ENCODE results near the gene NKX1-2.

The NKX1-2 gene

DNA sequence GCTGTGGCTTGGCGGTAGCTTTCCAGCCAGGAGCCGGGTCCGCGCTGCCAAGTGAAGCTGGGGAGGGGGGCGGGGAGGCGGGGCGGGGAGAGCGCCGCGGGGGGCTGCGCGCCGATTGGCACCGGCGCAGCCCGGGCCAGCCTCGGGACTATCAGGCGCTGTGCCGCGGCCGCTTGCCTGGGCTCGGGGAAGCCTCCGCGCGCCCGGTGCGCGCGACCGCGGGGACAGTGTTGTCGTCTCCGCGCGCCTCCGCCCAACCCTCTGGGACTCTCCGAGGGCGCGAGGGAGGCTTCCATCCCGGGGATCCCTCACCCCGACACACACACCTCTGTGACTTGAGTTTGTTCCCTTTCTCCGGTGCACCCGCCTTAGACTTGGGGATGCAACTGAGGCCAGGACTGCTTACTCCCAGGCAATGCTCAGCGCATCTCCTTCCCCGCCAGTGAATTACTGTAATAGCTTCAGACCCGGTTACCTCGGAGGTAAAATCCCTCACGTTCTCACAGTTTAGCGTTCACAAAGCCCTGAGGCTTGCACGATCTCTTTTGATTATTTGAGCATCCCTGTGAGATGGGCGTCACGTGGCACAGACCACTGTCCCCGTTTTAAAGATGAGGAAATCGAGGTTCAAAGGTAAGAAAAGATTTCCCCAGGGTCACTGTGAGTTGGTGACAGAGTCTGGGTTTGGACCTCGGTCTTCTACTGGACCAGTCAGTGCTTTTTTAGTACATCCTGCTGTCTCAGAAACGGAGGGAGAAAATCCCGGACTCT lies at the start of gene NKX1-2:
Gene NKX1-2 (minus strand): TSS at position 24 of the 771 bp plus-strand sequence. CDS start 92 bp downstream, outside the sequence.
- FAIRE-seq: no peak

DNA sequence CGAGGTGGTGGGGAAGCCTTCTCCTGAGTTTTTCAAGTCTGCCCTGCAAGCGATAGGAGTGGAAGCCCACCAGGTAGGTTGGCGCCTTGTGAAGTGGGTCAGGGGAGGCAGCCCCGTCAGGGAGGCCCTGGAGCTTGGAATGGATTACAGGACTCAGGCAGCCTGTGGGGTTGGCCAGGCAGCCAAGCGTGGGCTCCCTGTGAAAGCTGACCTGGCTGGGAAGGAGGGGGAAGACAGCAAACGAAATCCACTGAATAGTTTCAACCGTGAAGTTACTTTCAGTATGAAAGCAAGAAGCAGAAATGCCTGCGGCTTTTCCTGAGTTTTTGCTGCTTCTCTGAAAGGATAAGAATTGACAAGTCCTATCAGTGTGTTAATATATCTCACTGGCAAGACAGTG lies 48.2 kb upstream of the NKX1-2 start:
- no peak for FAIRE-seq

- FAIRE-seq: no peak
These were observed 47.5 kb upstream of the NKX1-2 start for GRCh38 chr10:124497196-124497881.

- FAIRE-seq: no peak
These were observed 46.8 kb upstream of the NKX1-2 start for GRCh38 chr10:124496620-124497019.

DNA sequence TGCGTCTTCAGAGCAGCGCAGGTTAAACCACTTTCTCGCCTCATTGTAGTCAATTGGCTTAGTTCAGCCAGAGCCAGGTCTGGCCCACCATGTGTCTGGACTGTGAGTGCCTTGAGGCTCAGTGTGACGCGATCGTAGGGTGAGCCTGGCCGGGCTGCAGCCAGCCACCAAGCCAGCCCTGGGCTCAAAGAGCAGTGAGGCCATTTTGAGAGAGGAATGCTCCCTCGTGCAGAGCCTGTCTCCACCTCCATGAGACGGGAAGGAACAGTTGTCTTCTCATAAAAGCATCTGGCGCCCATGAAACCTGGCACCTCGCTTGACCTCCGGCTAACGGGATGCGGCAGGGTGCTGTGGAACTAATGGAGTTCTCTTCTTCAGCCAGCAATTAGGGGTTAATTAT lies 46.3 kb upstream of the NKX1-2 start:
- no peak for FAIRE-seq

DNA sequence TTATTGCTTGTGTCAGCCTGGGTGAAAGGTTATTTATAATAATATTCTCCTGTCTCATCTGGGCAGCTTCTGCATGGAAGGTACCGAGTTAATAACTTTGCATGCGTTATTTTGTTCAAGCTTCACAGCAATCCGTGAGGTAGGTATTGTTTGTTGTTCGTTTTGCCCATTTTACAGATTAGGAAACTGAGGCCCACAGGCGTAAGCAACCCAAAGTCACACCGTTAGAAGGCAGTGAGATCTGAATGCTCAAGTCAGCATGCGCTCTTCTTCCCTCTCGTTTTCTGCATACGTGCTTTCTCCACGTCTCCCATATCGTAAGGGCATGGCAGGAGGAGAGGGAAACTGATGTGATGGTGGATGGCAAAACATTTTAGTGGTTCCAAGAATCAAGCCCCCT lies 45.9 kb upstream of the NKX1-2 start:
- no peak for FAIRE-seq

- FAIRE-seq: no peak
These were observed 45.3 kb upstream of the NKX1-2 start for GRCh38 chr10:124495162-124495561.

DNA sequence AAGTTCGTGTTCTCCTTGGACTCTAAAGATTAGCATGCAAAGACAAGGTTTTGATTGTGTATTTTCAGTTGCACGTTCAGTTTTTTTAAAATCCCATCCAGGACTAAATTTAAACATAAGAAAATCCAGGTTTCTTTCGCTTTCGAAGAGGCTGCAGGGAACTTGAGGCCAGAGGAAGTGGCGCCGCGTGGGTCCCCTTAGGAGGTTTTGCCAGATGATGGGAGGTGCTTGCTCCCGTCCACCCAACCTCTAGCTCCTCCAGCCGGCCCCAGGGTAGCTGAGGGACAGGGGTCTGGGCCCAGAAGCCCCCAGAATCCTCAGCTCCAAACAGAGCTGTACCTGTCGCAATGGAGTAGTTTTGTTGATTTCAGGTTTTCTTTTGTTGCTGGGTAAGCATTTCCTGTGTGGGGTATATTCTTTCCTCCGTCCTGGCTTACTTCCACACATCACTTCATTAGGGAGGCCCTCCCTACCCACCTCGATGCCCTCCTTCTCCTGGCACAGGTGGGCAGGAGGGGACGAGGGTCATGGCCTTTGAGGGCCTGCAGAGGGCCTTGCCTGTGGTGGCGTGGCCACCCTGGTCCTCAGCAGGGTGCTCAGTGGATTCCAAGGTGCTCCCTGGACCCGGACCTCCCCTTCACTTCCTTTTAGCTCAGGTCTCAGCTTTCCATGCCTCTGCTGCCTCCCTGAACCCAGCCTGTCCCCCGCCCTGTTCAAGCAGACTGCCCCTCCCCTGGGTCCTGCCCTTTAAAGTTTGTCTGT lies 44.4 kb upstream of the NKX1-2 start:
- no peak for FAIRE-seq

DNA sequence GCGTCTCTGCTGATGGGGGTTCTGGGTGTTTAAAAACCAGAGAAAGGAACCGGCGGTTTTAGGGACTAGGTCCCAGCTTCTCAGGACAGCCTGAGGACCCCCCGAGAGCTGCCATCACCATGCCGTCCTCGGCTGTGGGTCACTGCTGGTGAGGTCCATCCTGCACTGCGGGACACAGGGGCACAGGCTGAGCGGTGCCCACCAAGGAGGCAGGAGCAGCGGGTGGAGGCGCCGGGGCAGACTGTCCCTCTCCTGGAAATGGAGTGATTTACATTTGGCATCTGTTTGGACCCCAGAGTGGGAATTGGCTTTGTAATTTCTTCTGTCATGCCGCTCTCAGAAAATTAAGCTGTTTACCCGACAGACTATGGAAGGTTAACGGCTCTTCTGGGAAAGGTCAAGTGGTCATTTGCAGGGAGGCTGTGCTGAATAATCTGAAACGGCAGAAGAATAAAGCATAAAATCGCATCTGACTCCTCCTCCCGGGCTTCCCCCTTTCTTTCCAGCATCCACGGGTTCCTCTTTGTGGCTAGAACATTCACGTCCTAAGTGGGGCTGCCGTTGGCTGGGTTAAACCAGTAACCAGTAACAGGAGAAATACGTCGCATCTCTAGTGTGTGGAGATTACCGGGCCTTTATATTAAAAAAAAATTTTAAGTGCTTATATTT lies 43.5 kb upstream of the NKX1-2 start:
- no peak for FAIRE-seq

DNA sequence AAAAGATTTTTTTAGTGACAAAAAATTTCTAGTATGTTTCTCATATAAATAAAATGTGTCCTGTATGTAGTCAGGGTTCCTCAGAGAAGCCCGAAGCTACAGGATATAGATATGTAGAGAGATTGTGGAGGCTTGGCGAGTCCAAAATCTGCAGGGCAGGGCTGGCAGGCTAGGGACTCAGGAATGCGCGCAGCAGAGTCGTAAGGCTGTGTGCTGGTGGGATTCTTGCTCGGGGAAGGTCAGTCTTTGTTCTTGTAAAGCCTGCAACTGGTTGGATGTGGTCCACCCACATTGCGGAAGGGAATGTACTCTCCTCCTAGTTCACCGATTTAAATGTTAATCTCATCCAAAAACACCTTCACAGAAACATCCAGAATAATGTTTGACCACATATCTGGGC lies 42.4 kb upstream of the NKX1-2 start:
- FAIRE-seq: no peak

- no peak for FAIRE-seq
These were observed 41.3 kb upstream of the NKX1-2 start for GRCh38 chr10:124491105-124491504.

- no peak for FAIRE-seq
These were observed 36.8 kb upstream of the NKX1-2 start for GRCh38 chr10:124486635-124487034.

- no peak for FAIRE-seq
These were observed 34.8 kb upstream of the NKX1-2 start for GRCh38 chr10:124484661-124485060.

GRCh38 chr10:124484031-124484430 lies 34.2 kb upstream of the NKX1-2 start:
- FAIRE-seq: no peak

DNA sequence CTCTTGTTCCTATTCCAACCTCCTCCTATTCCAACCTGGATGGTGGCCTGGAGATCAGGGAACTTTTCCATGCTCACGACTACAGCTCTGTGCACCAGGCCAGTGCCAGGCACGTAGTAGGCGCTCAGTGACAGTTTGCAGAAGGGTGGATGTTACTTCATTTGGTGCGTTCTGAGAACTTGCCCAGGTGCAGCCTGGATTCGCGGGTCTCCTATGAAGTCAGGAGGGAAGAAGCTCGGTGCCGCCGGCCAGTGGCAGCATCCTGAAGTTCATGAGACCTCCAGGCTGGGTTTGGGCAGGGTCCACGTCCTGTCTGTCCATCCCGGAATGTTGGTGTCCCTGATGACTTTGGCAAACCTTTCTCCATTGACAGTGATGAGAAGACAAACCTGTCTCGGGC lies 33.0 kb upstream of the NKX1-2 start:
- FAIRE-seq: no peak

DNA sequence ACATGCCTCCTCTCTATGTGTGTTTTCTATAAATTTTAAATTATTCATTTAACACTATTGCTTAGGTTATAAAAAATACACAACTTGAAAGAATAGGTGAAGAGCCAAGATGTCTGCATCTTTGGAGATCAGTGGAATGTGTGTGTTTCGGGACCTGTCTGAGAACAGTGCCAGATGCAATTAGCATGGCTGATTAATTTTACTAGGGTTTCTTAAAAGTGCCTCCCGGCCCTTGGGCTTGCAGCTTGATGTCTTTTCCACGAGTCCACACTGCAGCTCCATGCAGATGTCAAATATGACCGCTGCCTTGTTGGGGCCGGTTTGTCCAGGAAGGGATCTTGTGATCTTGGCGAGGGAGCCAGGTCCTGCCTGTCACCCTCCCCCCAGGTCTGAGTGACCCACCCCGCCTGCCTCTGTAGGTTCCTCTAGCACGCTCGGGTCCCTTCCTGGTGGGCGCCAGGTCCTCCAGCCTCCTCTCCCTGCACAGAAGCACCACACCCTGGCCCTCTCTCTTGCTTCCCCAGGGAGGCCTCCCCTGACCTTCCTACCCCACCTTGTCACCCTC lies 32.5 kb upstream of the NKX1-2 start:
- no peak for FAIRE-seq

- FAIRE-seq: no peak
These were observed 31.9 kb upstream of the NKX1-2 start for GRCh38 chr10:124481717-124482116.

DNA sequence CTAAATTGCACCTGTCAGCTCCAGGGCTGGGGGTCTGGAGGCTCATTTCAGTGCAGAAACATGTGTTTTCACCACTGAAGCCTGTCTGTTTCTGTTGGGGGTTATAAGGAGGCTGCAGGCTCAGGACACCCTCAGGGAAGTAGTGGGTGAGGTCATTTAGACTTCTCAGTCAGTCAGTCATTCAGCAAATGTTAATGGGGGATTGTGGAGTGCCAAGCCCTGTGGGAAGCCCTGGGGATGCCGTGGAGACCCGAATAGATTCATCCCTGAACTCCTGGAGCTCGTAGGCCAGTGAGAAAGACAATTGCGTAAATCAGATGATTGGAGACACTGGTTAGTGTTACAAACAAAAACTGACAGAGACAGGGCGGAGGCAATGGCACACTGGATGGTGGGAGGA lies 31.0 kb upstream of the NKX1-2 start:
- FAIRE-seq: no peak

DNA sequence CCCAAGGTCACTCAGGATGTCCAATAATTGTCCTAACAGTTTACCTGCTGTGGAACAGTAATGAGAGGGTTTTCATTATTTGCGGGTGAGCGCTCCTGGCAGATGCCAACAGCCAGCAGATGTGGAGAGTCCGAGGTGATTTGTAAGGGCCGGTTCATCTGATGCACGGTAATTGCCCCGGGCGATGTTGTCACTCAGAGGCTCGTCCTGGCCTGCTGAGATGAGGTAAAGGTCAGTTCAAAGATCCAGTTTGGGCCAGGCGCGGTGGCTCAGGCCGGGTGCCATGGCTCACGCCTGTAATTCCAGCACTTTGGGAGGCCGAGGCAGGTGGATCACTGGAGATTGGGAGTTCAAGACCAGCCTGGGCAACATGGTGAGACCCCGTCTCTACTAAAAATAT lies 28.7 kb upstream of the NKX1-2 start:
- FAIRE-seq: no peak

DNA sequence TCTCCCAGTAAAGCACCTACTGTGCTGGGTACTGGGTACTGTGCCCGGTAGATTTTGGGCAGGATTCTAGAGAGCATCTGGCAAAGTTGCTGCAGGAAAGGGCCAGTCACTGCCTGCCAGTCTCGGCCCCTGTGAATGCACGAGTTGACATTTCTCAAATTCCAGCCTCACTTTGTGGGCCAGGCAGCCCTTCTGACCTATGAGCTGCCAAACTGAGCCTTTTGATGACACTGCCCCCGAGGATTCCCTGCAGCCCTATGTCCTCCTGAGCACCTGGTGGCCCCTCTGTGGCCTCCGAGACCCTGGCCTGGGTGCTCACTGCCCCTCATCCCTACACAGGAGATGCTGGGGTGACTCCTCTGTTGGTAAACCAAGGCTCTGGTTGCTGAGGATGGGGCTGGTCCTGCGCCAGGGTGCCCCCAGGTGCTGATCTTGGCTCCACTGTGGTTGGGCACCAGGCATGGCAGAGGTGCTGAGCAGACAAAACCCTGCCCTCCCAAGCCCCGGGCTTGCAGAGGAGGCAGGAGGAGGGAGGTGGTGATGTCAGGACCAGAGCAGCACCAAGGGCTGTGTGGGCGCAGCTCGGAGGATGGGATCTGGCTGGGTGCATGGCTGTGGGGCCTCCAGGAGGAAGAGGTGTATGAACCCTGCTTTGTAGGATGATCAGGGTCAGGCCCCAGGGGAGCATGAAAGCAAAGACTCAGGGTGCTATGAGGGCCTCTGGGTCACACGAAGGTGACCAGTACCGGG lies 28.0 kb upstream of the NKX1-2 start:
- no peak for FAIRE-seq

- FAIRE-seq: no peak
These were observed 26.3 kb upstream of the NKX1-2 start for GRCh38 chr10:124476043-124476725.

Data from A204.1 (cell line).